ENCODE data around the gene TANC2. TPM values are rescaled to one million over a fixed set of nuclear protein-coding genes. Genes with fewer than 3 reads are reported as not detected.

The TANC2 gene
- total RNA-seq, 4 donors from 2014 or later: 6.4 to 50.9 (median 20.1) TPM

DNA sequence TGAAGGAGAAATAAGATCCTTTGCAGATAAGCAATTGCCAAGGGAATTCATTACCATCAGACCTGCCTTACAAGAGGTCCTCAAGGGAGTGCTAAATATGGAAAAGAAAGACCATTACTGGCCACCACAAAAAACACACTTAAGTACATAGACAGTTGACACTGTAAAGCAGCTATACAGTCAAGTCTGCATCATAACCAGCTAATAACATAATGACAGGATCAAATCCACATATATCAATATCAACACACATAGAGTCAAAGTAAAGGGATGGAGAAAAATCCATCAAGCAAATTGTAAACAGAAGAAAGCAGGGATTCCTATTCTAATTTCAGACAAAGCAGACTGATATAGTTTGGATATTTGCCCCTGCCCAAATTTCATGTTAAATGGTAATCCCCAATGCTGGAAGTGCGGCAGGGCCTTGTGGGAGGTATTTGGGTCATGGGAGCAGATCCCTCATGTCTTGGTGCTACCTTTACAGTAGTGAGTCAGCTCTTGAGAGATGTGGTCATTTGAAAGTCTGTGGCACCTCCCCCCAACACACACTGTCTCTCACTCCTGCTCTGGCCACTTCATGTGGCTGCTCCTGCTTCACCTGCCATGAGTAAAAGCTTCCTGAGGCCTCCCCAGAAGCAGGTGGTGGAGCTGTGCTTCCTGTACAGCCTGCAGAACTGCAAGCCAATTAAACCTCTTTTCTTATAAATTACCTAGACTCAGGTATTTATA lies 32.8 kb downstream of the TANC2 start:
- no peaks in the 10 kb centered on the region for H3K27me3 ChIP-seq
- ATAC-seq: no peak
- H3K27ac ChIP-seq: no peak overlapping the region
- TF ChIP-seq POLR2AphosphoS5 (IDR thresholded peaks at IDR 0.05) (no peak), EP300 (IDR thresholded peaks at IDR 0.05) (no peak), POLR2A (IDR thresholded peaks at IDR 0.05) (no peak)
- TF ChIP-seq, protein P1, sequence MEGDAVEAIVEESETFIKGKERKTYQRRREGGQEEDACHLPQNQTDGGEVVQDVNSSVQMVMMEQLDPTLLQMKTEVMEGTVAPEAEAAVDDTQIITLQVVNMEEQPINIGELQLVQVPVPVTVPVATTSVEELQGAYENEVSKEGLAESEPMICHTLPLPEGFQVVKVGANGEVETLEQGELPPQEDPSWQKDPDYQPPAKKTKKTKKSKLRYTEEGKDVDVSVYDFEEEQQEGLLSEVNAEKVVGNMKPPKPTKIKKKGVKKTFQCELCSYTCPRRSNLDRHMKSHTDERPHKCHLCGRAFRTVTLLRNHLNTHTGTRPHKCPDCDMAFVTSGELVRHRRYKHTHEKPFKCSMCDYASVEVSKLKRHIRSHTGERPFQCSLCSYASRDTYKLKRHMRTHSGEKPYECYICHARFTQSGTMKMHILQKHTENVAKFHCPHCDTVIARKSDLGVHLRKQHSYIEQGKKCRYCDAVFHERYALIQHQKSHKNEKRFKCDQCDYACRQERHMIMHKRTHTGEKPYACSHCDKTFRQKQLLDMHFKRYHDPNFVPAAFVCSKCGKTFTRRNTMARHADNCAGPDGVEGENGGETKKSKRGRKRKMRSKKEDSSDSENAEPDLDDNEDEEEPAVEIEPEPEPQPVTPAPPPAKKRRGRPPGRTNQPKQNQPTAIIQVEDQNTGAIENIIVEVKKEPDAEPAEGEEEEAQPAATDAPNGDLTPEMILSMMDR (IDR thresholded peaks at IDR 0.05): no peak
- no peaks in the 10 kb centered on the region for H3K9me3 ChIP-seq
- H3K4me1 ChIP-seq: no peaks in the 10 kb centered on the region
- 100% methylated on average over 1 of the region's 1 CpG; no CpG with 5 or more reads in 1 of the 2 donors for WGBS, 2 donors (ENCODE audit: low coverage in 1 of 2)
- no peaks in the 10 kb centered on the region for H3K36me3 ChIP-seq
- H3K4me3 ChIP-seq: no peak overlapping the region

DNA sequence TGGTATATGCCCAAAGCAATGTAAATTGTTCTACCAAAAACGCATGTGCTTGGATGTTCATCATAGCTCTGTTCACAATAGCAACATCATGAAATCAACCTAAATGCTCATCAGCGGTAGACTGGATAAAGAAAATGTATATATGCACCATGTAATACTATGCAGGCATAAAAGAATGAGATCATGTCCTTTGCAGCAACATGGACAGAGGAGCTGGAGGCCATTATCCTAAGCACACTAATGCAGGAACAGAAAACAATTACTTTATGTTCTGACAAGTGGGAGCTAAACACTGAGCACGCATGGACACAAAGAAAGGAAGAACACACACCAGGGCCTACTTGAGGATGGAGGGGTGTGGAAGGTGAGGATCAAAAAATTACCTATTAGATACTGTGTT lies 33.7 kb downstream of the TANC2 start:
- WGBS, 2 donors (ENCODE audit: low coverage in 1 of 2): 100% methylated on average over 3 of the region's 3 CpGs
- Histone ChIP-seq H3K4me1 (no peaks in the 10 kb centered on the region), H3K27me3 (no peaks in the 10 kb centered on the region), H3K27ac (no peak overlapping the region), H3K9me3 (no peaks in the 10 kb centered on the region), H3K4me3 (no peak overlapping the region), H3K36me3 (no peaks in the 10 kb centered on the region)
- ATAC-seq: no peak
- TF ChIP-seq, protein P1 (IDR thresholded peaks at IDR 0.05): no peak
- TF ChIP-seq EP300 (IDR thresholded peaks at IDR 0.05): no peak
- no peak for TF ChIP-seq POLR2A (IDR thresholded peaks at IDR 0.05)
- TF ChIP-seq POLR2AphosphoS5 (IDR thresholded peaks at IDR 0.05): no peak

DNA sequence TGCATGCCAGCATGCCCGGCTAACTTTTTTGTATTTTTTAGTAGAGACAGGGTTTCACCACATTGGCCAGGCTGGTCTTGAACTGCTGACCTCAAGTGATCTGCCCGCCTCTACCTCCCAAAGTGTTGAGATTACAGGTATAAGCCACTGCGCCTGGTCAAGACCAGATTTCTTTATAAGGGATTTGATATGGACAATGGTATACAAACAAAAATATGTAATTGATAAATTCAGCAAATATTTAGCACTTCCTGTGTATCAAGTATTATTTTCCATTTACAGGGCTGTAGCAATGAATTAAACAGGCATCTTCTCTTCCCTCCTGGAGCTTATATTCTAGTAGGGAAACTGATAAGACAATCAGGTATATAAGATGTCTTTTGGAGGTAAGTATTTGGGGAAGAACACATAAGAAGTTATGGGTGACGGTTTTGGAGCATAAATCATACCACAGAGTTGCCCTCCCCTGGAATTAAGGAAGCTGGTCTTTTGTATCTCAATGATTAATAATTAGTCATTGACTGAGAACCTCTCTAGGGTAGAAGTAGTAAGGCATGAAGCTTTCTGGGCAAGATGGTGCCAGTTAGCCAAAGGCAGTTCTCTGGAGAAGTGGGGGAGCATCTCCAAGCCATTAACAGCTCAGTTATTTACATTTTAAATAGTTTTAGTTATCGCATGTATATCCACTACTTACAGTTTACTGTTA lies 35.8 kb downstream of the TANC2 start:
- H3K27ac ChIP-seq: no peak overlapping the region
- no peaks in the 10 kb centered on the region for H3K36me3 ChIP-seq
- no peak overlapping the region for H3K4me3 ChIP-seq
- H3K27me3 ChIP-seq: no peaks in the 10 kb centered on the region
- TF ChIP-seq POLR2A (IDR thresholded peaks at IDR 0.05) (no peak), POLR2AphosphoS5 (IDR thresholded peaks at IDR 0.05) (no peak), EP300 (IDR thresholded peaks at IDR 0.05) (no peak)
- TF ChIP-seq, protein P1 (IDR thresholded peaks at IDR 0.05): no peak
- no peaks in the 10 kb centered on the region for H3K9me3 ChIP-seq
- ATAC-seq: no peak
- H3K4me1 ChIP-seq: no peaks in the 10 kb centered on the region
- WGBS, 2 donors (ENCODE audit: low coverage in 1 of 2): 94 to 100% methylated on average over 3 to 4 of the region's 5 CpGs

DNA sequence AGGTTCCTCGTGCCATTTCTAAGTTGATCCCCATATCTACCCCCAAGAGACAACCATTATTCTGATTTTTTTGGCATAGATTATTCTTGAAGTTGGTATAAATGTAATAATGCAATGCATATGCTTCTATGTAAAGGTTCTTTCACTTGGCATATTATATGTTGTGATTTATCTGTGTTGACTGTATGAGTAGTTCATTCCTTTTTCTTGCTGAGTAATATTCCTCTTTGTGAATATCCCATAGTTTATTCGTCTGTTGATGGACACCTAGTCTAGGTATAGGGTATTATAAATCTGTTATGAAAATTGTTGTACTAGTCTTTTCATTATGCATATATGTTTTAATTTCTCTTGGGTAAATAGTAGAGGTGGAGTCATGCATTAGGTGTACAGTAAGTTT lies 36.6 kb downstream of the TANC2 start:
- no peak for TF ChIP-seq EP300 (IDR thresholded peaks at IDR 0.05)
- TF ChIP-seq POLR2A (IDR thresholded peaks at IDR 0.05): no peak
- TF ChIP-seq POLR2AphosphoS5 (IDR thresholded peaks at IDR 0.05): no peak
- TF ChIP-seq, protein P1 (IDR thresholded peaks at IDR 0.05): no peak
- H3K4me3 ChIP-seq: no peak overlapping the region
- WGBS, 2 donors (ENCODE audit: low coverage in 1 of 2): 92 to 94% methylated on average over 2 of the region's 2 CpGs
- no peaks in the 10 kb centered on the region for H3K36me3 ChIP-seq
- no peak overlapping the region for H3K27ac ChIP-seq
- H3K4me1 ChIP-seq: no peaks in the 10 kb centered on the region
- no peaks in the 10 kb centered on the region for H3K27me3 ChIP-seq
- ATAC-seq: no peak
- H3K9me3 ChIP-seq: no peaks in the 10 kb centered on the region

DNA sequence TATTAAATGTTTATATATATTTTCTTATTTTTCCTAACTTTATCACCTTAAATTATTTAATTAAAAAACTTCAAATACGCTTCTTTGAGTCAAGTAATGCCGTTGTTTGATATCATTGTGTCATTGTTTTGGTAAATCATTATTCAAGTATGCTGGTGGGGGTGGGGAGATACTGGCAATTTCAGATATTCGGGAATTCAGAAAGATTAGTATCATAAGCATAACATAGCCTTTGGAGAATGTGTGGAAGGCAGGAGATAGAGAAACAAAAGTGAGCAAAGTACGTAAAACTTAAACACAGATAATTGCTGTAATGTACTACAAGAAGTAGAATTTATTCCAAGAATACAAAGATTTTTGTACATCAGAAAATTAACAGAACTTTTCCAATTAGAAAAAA lies 49.8 kb downstream of the TANC2 start:
- WGBS, 2 donors (ENCODE audit: low coverage in 1 of 2): 93 to 94% methylated on average over 4 of the region's 4 CpGs
- Histone ChIP-seq H3K4me1 (no peaks in the 10 kb centered on the region), H3K9me3 (no peaks in the 10 kb centered on the region), H3K4me3 (no peak overlapping the region), H3K36me3 (peaks cover 0 to 2% of the 10 kb centered on the region in 2 donors), H3K27me3 (no peaks in the 10 kb centered on the region), H3K27ac (no peak overlapping the region)
- ATAC-seq: no peak
- no peak for TF ChIP-seq EP300 (IDR thresholded peaks at IDR 0.05)
- no peak for TF ChIP-seq POLR2AphosphoS5 (IDR thresholded peaks at IDR 0.05)
- TF ChIP-seq POLR2A (IDR thresholded peaks at IDR 0.05): no peak
- TF ChIP-seq, protein P1 (IDR thresholded peaks at IDR 0.05): no peak

Data from gastroesophageal sphincter (tissue), 4 donors.